Measurements from ENCODE around the gene TP53I11.

The TP53I11 gene

GRCh38 chr11:44955015-44955738 lies 4.5 kb upstream of the TP53I11 start:
- peak; percentile 21 for DNase-seq

- no peak for DNase-seq
Measured at GRCh38 chr11:44954051-44954906, 3.6 kb upstream of the TP53I11 start.

GRCh38 chr11:44952500-44953260 lies 2.0 kb upstream of the TP53I11 start:
- no peak for DNase-seq

GRCh38 chr11:44952082-44952481 lies 1.4 kb upstream of the TP53I11 start:
- no peak for DNase-seq

GRCh38 chr11:44950031-44950624 lies 555 bp downstream of the TP53I11 start:
- DNase-seq = peak; percentile 49

- peak; percentile 45 for DNase-seq
Measured at GRCh38 chr11:44949160-44950030, 1.3 kb downstream of the TP53I11 start.

- DNase-seq = no peak
Measured at GRCh38 chr11:44948155-44948554, 2.5 kb downstream of the TP53I11 start.

GRCh38 chr11:44947114-44947513 lies 3.6 kb downstream of the TP53I11 start:
- no peak for DNase-seq

- no peak for DNase-seq
Measured at GRCh38 chr11:44946263-44946662, 4.4 kb downstream of the TP53I11 start.

- no peak for DNase-seq
Measured at GRCh38 chr11:44945666-44946065, 5.0 kb downstream of the TP53I11 start.

GRCh38 chr11:44944853-44945235 lies 5.8 kb downstream of the TP53I11 start:
- no peak for DNase-seq

- DNase-seq = no peak
Measured at GRCh38 chr11:44944181-44944852, 6.4 kb downstream of the TP53I11 start.

- DNase-seq = no peak
Measured at GRCh38 chr11:44943696-44944095, 7.0 kb downstream of the TP53I11 start.

- peak; percentile 63 for DNase-seq
Measured at GRCh38 chr11:44943118-44943517, 7.6 kb downstream of the TP53I11 start.

GRCh38 chr11:44942029-44942955 lies 8.4 kb downstream of the TP53I11 start:
- DNase-seq = no peak

- no peak for DNase-seq
Measured at GRCh38 chr11:44941259-44942021, 9.2 kb downstream of the TP53I11 start.

GRCh38 chr11:44940835-44941234 lies 9.8 kb downstream of the TP53I11 start:
- DNase-seq = no peak

- no peak for DNase-seq
Measured at GRCh38 chr11:44940404-44940803, 10.3 kb downstream of the TP53I11 start.

GRCh38 chr11:44939673-44940395 lies 10.8 kb downstream of the TP53I11 start:
- DNase-seq = no peak

Data from activated CD4-positive, alpha-beta T cell treated with anti-CD3 and anti-CD28 coated beads for 48 hours (primary cell).